H1 (cell line): ENCODE measurements around the gene SURF1. TPM values are rescaled to one million over a fixed set of nuclear protein-coding genes. Genes with fewer than 3 reads are reported as not detected.

Experiments
- CHD2 ChIP-seq: IDR thresholded peaks from 2 replicates; pipeline ENCODE4 v1.6.1; 2012; ENCODE audit warnings: low read length, improper control_type of control experiment
- POLR2A ChIP-seq, 2 experiments: IDR thresholded peaks; 1 replicate in 1 of 2; 2 replicates in 1 of 2; pipeline ENCODE4 v1.6.1; 2011; ENCODE audit warnings: low read depth in 2 of 2, low read length in 2 of 2, mild to moderate bottlenecking in 2 of 2; ENCODE audit errors: control extremely low read depth in 1 of 2
- RAD21 ChIP-seq, 2 experiments: IDR thresholded peaks in 1 of 2; conservative IDR thresholded peaks in 1 of 2; 2 replicates each; pipeline ENCODE4 v1.6.1; 2011; ENCODE audit warnings: low read depth in 2 of 2, low read length in 2 of 2, improper control_type of control experiment in 1 of 2, inconsistent platforms in 1 of 2, mild to moderate bottlenecking in 1 of 2, moderate library complexity in 1 of 2
- SP2 ChIP-seq: IDR thresholded peaks from 2 replicates; pipeline ENCODE4 v1.6.1; 2012; ENCODE audit warnings: mild to moderate bottlenecking, low read length, inconsistent platforms
- TAF1 ChIP-seq: IDR thresholded peaks from 2 replicates; pipeline ENCODE4 v1.6.1; 2011; ENCODE audit warnings: mild to moderate bottlenecking, low read depth, low read length
- YY1 ChIP-seq: IDR thresholded peaks from 2 replicates; pipeline ENCODE4 v1.6.1; 2011; ENCODE audit warnings: low read depth, mild to moderate bottlenecking, low read length
- polyA plus RNA-seq, 7 experiments: library from polyadenylated mRNA; depleted of rRNA in 3 of 7; stranded (reverse) in 5 of 7; unstranded in 2 of 7; fragments of >200 nt in 5 of 7; fragments of 200-250 nt in 2 of 7; gene quantifications; 1 replicate in 5 of 7; 2 replicates in 1 of 7; 4 replicates in 1 of 7; pipeline versions ENCODE4 v1.2.1 to v1.2.3, GENCODE V29; 2011 to 2013; ENCODE audit warnings: missing spikeins in 2 of 7, mixed read lengths in 2 of 7
- total RNA-seq: library from RNA; stranded (reverse); fragmentation: NEBNext Ultra II Directional; extraction: Animal tissue kit (Norgen Biotek cat#: 25700); gene quantifications from 2 replicates; pipeline ENCODE4 v1.2.1, GENCODE V29; 2021
- TF ChIP-seq, protein P1 (sequence below): fragments of 300-600 bp; sonication (generic); IDR thresholded peaks from 2 replicates; pipeline ENCODE4 v1.7.1; 2012; ENCODE audit warnings: low read length, moderate library complexity, mild to moderate bottlenecking, inconsistent platforms; ENCODE audit not compliant: insufficient replicate concordance
- TF ChIP-seq, protein P2 (sequence below), 3 experiments: IDR thresholded peaks; 1 replicate in 2 of 3; 2 replicates in 1 of 3; pipeline versions ENCODE4 v1.5.1 to v1.6.1; 2011; ENCODE audit warnings: low read length in 3 of 3, mild to moderate bottlenecking in 3 of 3, inconsistent platforms in 2 of 3, low read depth in 1 of 3, moderate library complexity in 1 of 3; ENCODE audit not compliant: insufficient read depth in 1 of 3; ENCODE audit errors: control extremely low read depth in 1 of 3

The SURF1 gene
- total and polyA plus RNA-seq, 2 of the 8 experiments (the other 6 are each of a cell fraction or from before 2014, with no cell fraction given): 43.1 to 44.7 TPM

DNA sequence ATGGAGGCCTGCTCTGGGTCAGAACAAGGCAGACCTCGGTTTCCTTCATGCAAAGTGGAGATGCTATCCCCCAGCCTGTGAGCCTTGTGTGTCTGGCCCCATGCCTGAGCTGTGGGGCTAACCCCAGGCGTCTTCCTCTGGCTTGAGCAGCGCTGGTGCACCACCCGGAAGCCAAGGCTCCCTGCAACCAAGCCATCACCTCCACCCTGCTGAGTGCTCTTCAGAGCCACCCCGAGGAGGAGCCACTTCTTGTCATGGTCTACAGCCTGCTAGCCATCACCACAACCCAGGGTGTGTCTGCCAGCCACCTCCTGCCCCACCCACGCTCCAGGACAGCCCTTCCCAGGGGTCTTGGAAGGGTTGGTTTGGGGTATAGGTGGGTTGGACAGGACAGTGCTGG, 45.3 kb upstream of the SURF1 start (continued):
- TF ChIP-seq, protein P1, sequence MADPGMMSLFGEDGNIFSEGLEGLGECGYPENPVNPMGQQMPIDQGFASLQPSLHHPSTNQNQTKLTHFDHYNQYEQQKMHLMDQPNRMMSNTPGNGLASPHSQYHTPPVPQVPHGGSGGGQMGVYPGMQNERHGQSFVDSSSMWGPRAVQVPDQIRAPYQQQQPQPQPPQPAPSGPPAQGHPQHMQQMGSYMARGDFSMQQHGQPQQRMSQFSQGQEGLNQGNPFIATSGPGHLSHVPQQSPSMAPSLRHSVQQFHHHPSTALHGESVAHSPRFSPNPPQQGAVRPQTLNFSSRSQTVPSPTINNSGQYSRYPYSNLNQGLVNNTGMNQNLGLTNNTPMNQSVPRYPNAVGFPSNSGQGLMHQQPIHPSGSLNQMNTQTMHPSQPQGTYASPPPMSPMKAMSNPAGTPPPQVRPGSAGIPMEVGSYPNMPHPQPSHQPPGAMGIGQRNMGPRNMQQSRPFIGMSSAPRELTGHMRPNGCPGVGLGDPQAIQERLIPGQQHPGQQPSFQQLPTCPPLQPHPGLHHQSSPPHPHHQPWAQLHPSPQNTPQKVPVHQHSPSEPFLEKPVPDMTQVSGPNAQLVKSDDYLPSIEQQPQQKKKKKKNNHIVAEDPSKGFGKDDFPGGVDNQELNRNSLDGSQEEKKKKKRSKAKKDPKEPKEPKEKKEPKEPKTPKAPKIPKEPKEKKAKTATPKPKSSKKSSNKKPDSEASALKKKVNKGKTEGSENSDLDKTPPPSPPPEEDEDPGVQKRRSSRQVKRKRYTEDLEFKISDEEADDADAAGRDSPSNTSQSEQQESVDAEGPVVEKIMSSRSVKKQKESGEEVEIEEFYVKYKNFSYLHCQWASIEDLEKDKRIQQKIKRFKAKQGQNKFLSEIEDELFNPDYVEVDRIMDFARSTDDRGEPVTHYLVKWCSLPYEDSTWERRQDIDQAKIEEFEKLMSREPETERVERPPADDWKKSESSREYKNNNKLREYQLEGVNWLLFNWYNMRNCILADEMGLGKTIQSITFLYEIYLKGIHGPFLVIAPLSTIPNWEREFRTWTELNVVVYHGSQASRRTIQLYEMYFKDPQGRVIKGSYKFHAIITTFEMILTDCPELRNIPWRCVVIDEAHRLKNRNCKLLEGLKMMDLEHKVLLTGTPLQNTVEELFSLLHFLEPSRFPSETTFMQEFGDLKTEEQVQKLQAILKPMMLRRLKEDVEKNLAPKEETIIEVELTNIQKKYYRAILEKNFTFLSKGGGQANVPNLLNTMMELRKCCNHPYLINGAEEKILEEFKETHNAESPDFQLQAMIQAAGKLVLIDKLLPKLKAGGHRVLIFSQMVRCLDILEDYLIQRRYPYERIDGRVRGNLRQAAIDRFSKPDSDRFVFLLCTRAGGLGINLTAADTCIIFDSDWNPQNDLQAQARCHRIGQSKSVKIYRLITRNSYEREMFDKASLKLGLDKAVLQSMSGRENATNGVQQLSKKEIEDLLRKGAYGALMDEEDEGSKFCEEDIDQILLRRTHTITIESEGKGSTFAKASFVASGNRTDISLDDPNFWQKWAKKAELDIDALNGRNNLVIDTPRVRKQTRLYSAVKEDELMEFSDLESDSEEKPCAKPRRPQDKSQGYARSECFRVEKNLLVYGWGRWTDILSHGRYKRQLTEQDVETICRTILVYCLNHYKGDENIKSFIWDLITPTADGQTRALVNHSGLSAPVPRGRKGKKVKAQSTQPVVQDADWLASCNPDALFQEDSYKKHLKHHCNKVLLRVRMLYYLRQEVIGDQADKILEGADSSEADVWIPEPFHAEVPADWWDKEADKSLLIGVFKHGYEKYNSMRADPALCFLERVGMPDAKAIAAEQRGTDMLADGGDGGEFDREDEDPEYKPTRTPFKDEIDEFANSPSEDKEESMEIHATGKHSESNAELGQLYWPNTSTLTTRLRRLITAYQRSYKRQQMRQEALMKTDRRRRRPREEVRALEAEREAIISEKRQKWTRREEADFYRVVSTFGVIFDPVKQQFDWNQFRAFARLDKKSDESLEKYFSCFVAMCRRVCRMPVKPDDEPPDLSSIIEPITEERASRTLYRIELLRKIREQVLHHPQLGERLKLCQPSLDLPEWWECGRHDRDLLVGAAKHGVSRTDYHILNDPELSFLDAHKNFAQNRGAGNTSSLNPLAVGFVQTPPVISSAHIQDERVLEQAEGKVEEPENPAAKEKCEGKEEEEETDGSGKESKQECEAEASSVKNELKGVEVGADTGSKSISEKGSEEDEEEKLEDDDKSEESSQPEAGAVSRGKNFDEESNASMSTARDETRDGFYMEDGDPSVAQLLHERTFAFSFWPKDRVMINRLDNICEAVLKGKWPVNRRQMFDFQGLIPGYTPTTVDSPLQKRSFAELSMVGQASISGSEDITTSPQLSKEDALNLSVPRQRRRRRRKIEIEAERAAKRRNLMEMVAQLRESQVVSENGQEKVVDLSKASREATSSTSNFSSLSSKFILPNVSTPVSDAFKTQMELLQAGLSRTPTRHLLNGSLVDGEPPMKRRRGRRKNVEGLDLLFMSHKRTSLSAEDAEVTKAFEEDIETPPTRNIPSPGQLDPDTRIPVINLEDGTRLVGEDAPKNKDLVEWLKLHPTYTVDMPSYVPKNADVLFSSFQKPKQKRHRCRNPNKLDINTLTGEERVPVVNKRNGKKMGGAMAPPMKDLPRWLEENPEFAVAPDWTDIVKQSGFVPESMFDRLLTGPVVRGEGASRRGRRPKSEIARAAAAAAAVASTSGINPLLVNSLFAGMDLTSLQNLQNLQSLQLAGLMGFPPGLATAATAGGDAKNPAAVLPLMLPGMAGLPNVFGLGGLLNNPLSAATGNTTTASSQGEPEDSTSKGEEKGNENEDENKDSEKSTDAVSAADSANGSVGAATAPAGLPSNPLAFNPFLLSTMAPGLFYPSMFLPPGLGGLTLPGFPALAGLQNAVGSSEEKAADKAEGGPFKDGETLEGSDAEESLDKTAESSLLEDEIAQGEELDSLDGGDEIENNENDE: no peak
- TF ChIP-seq TAF1 (no peak), CHD2 (no peak), SP2 (no peak), YY1 (no peak), RAD21 (IDR thresholded peaks at IDR 0.05 in 1 of 2, conservative IDR thresholded peaks at IDR 0.05 in 1 of 2; ENCODE audit: low read depth in 2 of 2, low read length in 2 of 2) (no peak), POLR2A (IDR thresholded peaks at IDR 0.05; ENCODE audit: control extremely low read depth in 1 of 2, low read depth in 2 of 2, low read length in 2 of 2) (no peak)
- TF ChIP-seq, protein P2, sequence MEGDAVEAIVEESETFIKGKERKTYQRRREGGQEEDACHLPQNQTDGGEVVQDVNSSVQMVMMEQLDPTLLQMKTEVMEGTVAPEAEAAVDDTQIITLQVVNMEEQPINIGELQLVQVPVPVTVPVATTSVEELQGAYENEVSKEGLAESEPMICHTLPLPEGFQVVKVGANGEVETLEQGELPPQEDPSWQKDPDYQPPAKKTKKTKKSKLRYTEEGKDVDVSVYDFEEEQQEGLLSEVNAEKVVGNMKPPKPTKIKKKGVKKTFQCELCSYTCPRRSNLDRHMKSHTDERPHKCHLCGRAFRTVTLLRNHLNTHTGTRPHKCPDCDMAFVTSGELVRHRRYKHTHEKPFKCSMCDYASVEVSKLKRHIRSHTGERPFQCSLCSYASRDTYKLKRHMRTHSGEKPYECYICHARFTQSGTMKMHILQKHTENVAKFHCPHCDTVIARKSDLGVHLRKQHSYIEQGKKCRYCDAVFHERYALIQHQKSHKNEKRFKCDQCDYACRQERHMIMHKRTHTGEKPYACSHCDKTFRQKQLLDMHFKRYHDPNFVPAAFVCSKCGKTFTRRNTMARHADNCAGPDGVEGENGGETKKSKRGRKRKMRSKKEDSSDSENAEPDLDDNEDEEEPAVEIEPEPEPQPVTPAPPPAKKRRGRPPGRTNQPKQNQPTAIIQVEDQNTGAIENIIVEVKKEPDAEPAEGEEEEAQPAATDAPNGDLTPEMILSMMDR (IDR thresholded peaks at IDR 0.05; ENCODE audit: control extremely low read depth in 1 of 3, insufficient read depth in 1 of 3, low read depth in 1 of 3, low read length in 3 of 3): no peak
